Measurements from ENCODE around the gene NCKAP5. TPM values are rescaled to one million over a fixed set of nuclear protein-coding genes. Genes with fewer than 3 reads are reported as not detected.

NCKAP5 gene
- total and polyA plus RNA-seq, 11 donors, result 0.51 to 10.5 (median 5.2) TPM

- intact Hi-C loops (cut with DNase I), result no loop called here
- H3K4me3 ChIP-seq, result no peak overlapping the region
- H3K27ac ChIP-seq, result no peak overlapping the region
- no peak for DNase-seq
- TF ChIP-seq POLR2A (IDR thresholded peaks at IDR 0.05) (no peak), CTCF (IDR thresholded peaks at IDR 0.05) (no peak)
- WGBS, 4 donors, result 86 to 93% (median 89%) methylated on average over 4 of the region's 4 CpGs
- no peaks in the 10 kb centered on the region for H3K36me3 ChIP-seq
- no peaks in the 10 kb centered on the region for H3K4me1 ChIP-seq
- ATAC-seq, result no peak
- H3K27me3 ChIP-seq, result no peaks in the 10 kb centered on the region
- H3K9me3 ChIP-seq, result peaks cover 0 to 10% (median 0%) of the 10 kb centered on the region in 12 donors
Measured at GRCh38 chr2:133457861-133458260, 110.4 kb downstream of the NCKAP5 start.

- Histone ChIP-seq H3K9me3 (peaks cover 0 to 10% (median 0%) of the 10 kb centered on the region in 12 donors), H3K27me3 (no peaks in the 10 kb centered on the region), H3K27ac (no peak overlapping the region), H3K36me3 (no peaks in the 10 kb centered on the region), H3K4me1 (no peaks in the 10 kb centered on the region), H3K4me3 (no peak overlapping the region)
- no peak for TF ChIP-seq POLR2A (IDR thresholded peaks at IDR 0.05)
- no peak for TF ChIP-seq CTCF (IDR thresholded peaks at IDR 0.05)
- 75 to 95% (median 93%) methylated on average over 3 of the region's 3 CpGs for WGBS, 4 donors
- intact Hi-C loops (cut with DNase I), result no loop called here
- ATAC-seq (no peak), DNase-seq (no peak)
Measured at GRCh38 chr2:133456971-133457370, 111.3 kb downstream of the NCKAP5 start.

- intact Hi-C loops (cut with DNase I), result no loop called here
- Histone ChIP-seq H3K9me3 (peaks cover 0 to 10% (median 0%) of the 10 kb centered on the region in 12 donors), H3K36me3 (no peaks in the 10 kb centered on the region), H3K27ac (no peak overlapping the region), H3K4me1 (no peaks in the 10 kb centered on the region), H3K27me3 (no peaks in the 10 kb centered on the region), H3K4me3 (no peak overlapping the region)
- ATAC-seq, result no peak
- 51 to 66% (median 65%) methylated on average over 5 of the region's 5 CpGs for WGBS, 4 donors
- TF ChIP-seq POLR2A (IDR thresholded peaks at IDR 0.05) (no peak), CTCF (IDR thresholded peaks at IDR 0.05) (no peak)
- DNase-seq, result no peak
Measured at GRCh38 chr2:133456156-133456555, 112.1 kb downstream of the NCKAP5 start.

- intact Hi-C loops (cut with DNase I), result loop anchor here in 1 of 10 donors (2.0 kb wide), 1 partner anchor 24 kb away; no protein-coding TSS in a partner anchor
- TF ChIP-seq CTCF (IDR thresholded peaks at IDR 0.05), result no peak
- no peak for TF ChIP-seq POLR2A (IDR thresholded peaks at IDR 0.05)
- peaks cover 0 to 10% (median 0%) of the 10 kb centered on the region in 12 donors for H3K9me3 ChIP-seq
- ATAC-seq (no peak), DNase-seq (no peak)
- 52 to 71% (median 67%) methylated on average over 1 of the region's 1 CpG for WGBS, 4 donors
- no peak overlapping the region for H3K27ac ChIP-seq
- no peaks in the 10 kb centered on the region for H3K4me1 ChIP-seq
- H3K36me3 ChIP-seq, result no peaks in the 10 kb centered on the region
- no peaks in the 10 kb centered on the region for H3K27me3 ChIP-seq
- no peak overlapping the region for H3K4me3 ChIP-seq
Measured at GRCh38 chr2:133453032-133453431, 115.2 kb downstream of the NCKAP5 start.
